Transverse colon (tissue), 4 donors: Measurements from ENCODE around the gene ABCA1. TPM values are rescaled to one million over a fixed set of nuclear protein-coding genes. Genes with fewer than 3 reads are reported as not detected.

Experiments used
- DNase-seq: peaks from one replicate; pipeline ENCODE4 v3.0.0-alpha.2; 2019
- H3K27ac ChIP-seq, 4 donors: fragments of 200-600 bp; sonication (generic); 2 replicates each; pipeline ENCODE4 v1.5.1; 2016 to 2018; ENCODE audit warnings: inconsistent platforms in 4 of 4
- H3K27me3 ChIP-seq: fragments of 200-600 bp; sonication (generic); 2 replicates; pipeline ENCODE4 v1.5.1; 2017; ENCODE audit warnings: inconsistent platforms
- H3K36me3 ChIP-seq, 4 donors: fragments of 200-600 bp; sonication (generic); 2 replicates each; pipeline ENCODE4 v1.5.1; 2017 to 2019; ENCODE audit warnings: inconsistent platforms in 4 of 4
- H3K4me1 ChIP-seq, 4 donors: fragments of 200-600 bp; sonication (generic); 2 replicates each; pipeline ENCODE4 v1.5.1; 2017 to 2020; ENCODE audit warnings: inconsistent platforms in 4 of 4
- H3K4me3 ChIP-seq, 4 donors: fragments of 200-600 bp; sonication (generic); 1 replicate in 1 of 4; 2 replicates in 3 of 4; pipeline versions ENCODE4 v1.5.1 to v1.6.1; 2017 to 2019; ENCODE audit warnings: inconsistent platforms in 4 of 4
- H3K9me3 ChIP-seq, 2 donors: fragments of 200-600 bp; sonication (generic); 2 replicates each; pipeline ENCODE4 v1.5.1; 2017 to 2019; ENCODE audit warnings: inconsistent platforms in 2 of 2
- CTCF ChIP-seq, 5 experiments: fragments of 200-600 bp in 3 of 5; fragments of 450-650 bp in 2 of 5; sonication (generic) in 3 of 5; IDR thresholded peaks; 1 replicate in 2 of 5; 2 replicates in 3 of 5; pipeline ENCODE4 v1.5.1; 2016 to 2017; ENCODE audit warnings: antibody characterized with exemption in 5 of 5, inconsistent platforms in 3 of 5, mild to moderate bottlenecking in 2 of 5, moderate library complexity in 1 of 5
- EP300 ChIP-seq: sonication (generic); formaldehyde crosslinking; IDR thresholded peaks from one replicate; pipeline ENCODE4 v1.6.1; 2017; ENCODE audit warnings: antibody characterized with exemption, low read depth
- POLR2A ChIP-seq: fragments of 450-650 bp; IDR thresholded peaks from one replicate; pipeline ENCODE4 v1.6.1; 2016; ENCODE audit warnings: antibody characterized with exemption, mild to moderate bottlenecking, moderate library complexity
- POLR2AphosphoS5 ChIP-seq, 3 donors: sonication (generic); formaldehyde crosslinking; IDR thresholded peaks; one replicate each; pipeline ENCODE4 v1.6.1; 2016; ENCODE audit warnings: antibody characterized with exemption in 3 of 3
- WGBS, 2 donors: methylation state at CpG; one replicate each; pipeline ENCODE4 v1.1.5; 2018; ENCODE audit warnings: low coverage in 1 of 2; 5-methylcytosine and 5-hydroxymethylcytosine counted together
- in situ Hi-C, 4 donors: fragments of 200-750 bp; cut with MboI; loops; one replicate each; pipeline versions ENCODE4 v1.15.0 to v1.15.1; 2017; ENCODE audit warnings: low sequenced_read_pairs in 3 of 4, low pct_ligation_motif_present in 1 of 4, low pct_unique_long_range_greater_than_20kb in 1 of 4
- intact Hi-C: fragments of 100-400 bp; cut with DNase I; formaldehyde crosslinking; loops from one replicate; pipeline ENCODE4 v1.15.1; 2023; ENCODE audit warnings: low total_unique reads
- total RNA-seq, 4 donors: library from RNA; depleted of rRNA; stranded (reverse); fragments of >200 nt; gene quantifications; one replicate each; pipeline ENCODE4 v1.1.0, GENCODE V29; 2016

Gene ABCA1
- total RNA-seq, 4 donors from 2014 or later: 20.5 to 67.3 (median 60.5) TPM

GRCh38 chr9:104750185-104750767, 177.7 kb downstream of the ABCA1 start:
- no peak for TF ChIP-seq POLR2A
- no peak for TF ChIP-seq CTCF (IDR thresholded peaks at IDR 0.05)
- TF ChIP-seq EP300: no peak
- TF ChIP-seq POLR2AphosphoS5 (IDR thresholded peaks at IDR 0.05): no peak
- Histone ChIP-seq H3K4me1 (peaks cover 4 to 22% (median 12%) of the 10 kb centered on the region in 4 donors), H3K4me3 (no peak overlapping the region), H3K9me3 (no peaks in the 10 kb centered on the region), H3K27ac (no peak overlapping the region), H3K27me3 (no peaks in the 10 kb centered on the region), H3K36me3 (peaks cover 0 to 20% (median 0%) of the 10 kb centered on the region in 4 donors)
- no peak for DNase-seq
- WGBS, 2 donors: 87 to 90% methylated on average over 3 of the region's 3 CpGs
- intact Hi-C loops (no loop called here), in situ Hi-C loops (no loop called here)

GRCh38 chr9:104748359-104749031, 179.5 kb downstream of the ABCA1 start:
- Histone ChIP-seq H3K4me1 (peaks cover 4 to 22% (median 12%) of the 10 kb centered on the region in 4 donors), H3K27ac (peak overlapping the region; percentile 94 to 98 (median 96)), H3K27me3 (no peaks in the 10 kb centered on the region), H3K4me3 (peak overlapping the region; percentile 37 to 81 (median 76)), H3K9me3 (no peaks in the 10 kb centered on the region), H3K36me3 (peaks cover 0 to 20% (median 0%) of the 10 kb centered on the region in 4 donors)
- in situ Hi-C loops: no loop called here
- WGBS, 2 donors: 9 to 23% methylated on average over 6 to 19 of the region's 19 CpGs
- TF ChIP-seq POLR2A (no peak), CTCF (IDR thresholded peaks at IDR 0.05) (no peak), POLR2AphosphoS5 (IDR thresholded peaks at IDR 0.05) (peak in 1 of 3 donors; percentile 9), EP300 (no peak)
- DNase-seq: no peak
- intact Hi-C loops: no loop called here

- no peaks in the 10 kb centered on the region for H3K9me3 ChIP-seq
- peak within 1 kb of the TSS; percentile 37 to 81 (median 76) for H3K4me3 ChIP-seq
- peak within 1 kb of the TSS; percentile 94 to 98 (median 96) for H3K27ac ChIP-seq
- peaks cover 0 to 15% (median 0%) of the 10 kb centered on the region in 4 donors for H3K36me3 ChIP-seq
- DNase-seq: peak; percentile 92
- H3K27me3 ChIP-seq: no peaks in the 10 kb centered on the region
- intact Hi-C loops (no loop called here), in situ Hi-C loops (no loop called here)
- H3K4me1 ChIP-seq: peaks cover 4 to 22% (median 12%) of the 10 kb centered on the region in 4 donors
- TF ChIP-seq POLR2A: peak; percentile 72
- TF ChIP-seq POLR2AphosphoS5 (IDR thresholded peaks at IDR 0.05): peak in 2 of 3 donors; percentile 66 to 68
- TF ChIP-seq EP300: no peak
- 1% methylated on average over 45 of the region's 71 CpGs; no CpG with 5 or more reads in 1 of the 2 donors for WGBS, 2 donors
These were observed 180.2 kb downstream of the ABCA1 start, which contains the start of gene NIPSNAP3A for GRCh38 chr9:104747565-104748358. Gene NIPSNAP3A, plus strand, starts transcription at chr9:104747683. Its CDS starts 110 bp downstream, at chr9:104747793.

GRCh38 chr9:104747245-104747564, 180.8 kb downstream of the ABCA1 start:
- TF ChIP-seq CTCF (IDR thresholded peaks at IDR 0.05) (no peak), POLR2AphosphoS5 (IDR thresholded peaks at IDR 0.05) (no peak), EP300 (no peak), POLR2A (no peak)
- 0% methylated on average over 9 of the region's 9 CpGs; no CpG with 5 or more reads in 1 of the 2 donors for WGBS, 2 donors
- Histone ChIP-seq H3K9me3 (no peaks in the 10 kb centered on the region), H3K27me3 (no peaks in the 10 kb centered on the region), H3K4me1 (peaks cover 4 to 22% (median 12%) of the 10 kb centered on the region in 4 donors), H3K4me3 (peak overlapping the region; percentile 37 to 81 (median 76)), H3K36me3 (peaks cover 0 to 10% (median 0%) of the 10 kb centered on the region in 4 donors), H3K27ac (peak overlapping the region; percentile 94 to 98 (median 96))
- in situ Hi-C loops (no loop called here), intact Hi-C loops (no loop called here)
- no peak for DNase-seq
